Cardiac muscle cell (in vitro differentiated cells and primary cell): ENCODE measurements around the gene SETSIP. TPM values are rescaled to one million over a fixed set of nuclear protein-coding genes. Genes with fewer than 3 reads are reported as not detected.

Source experiments
- DNase-seq, 2 donors: peaks; one replicate each; pipeline versions ENCODE4 v3.0.0 to v3.0.0-alpha.2; 2010 to 2017; ENCODE audit warnings: low read depth in 1 of 2, low spot score in 1 of 2
- H3K27ac ChIP-seq: fragments of 200-600 bp; sonication (generic); 2 replicates; pipeline ENCODE4 v1.5.1; 2016
- H3K27me3 ChIP-seq: fragments of 200-600 bp; sonication (generic); 2 replicates; pipeline ENCODE4 v1.6.0; 2016; ENCODE audit warnings: control low read depth
- H3K36me3 ChIP-seq: fragments of 200-600 bp; sonication (generic); 2 replicates; pipeline ENCODE4 v1.5.1; 2016; ENCODE audit warnings: control low read depth
- H3K4me1 ChIP-seq: fragments of 200-600 bp; sonication (generic); 2 replicates; pipeline ENCODE4 v1.8.1; 2017; ENCODE audit warnings: low read depth, mild to moderate bottlenecking, mixed run types
- H3K4me3 ChIP-seq: fragments of 200-600 bp; sonication (generic); 2 replicates; pipeline ENCODE4 v1.5.1; 2016; ENCODE audit warnings: mild to moderate bottlenecking
- H3K9me3 ChIP-seq: fragments of 200-600 bp; sonication (generic); 2 replicates; pipeline ENCODE4 v1.5.1; 2017; ENCODE audit warnings: low read depth, mild to moderate bottlenecking, control low read depth
- polyA plus RNA-seq: library from polyadenylated mRNA; unstranded; fragments of >200 nt; fragmentation: Nextera tagmentation; extraction: Ambion mirVana; gene quantifications from 2 replicates; pipeline ENCODE4 v1.2.1, GENCODE V29; 2016
- total RNA-seq: library from RNA; depleted of rRNA; stranded (reverse); fragments of >200 nt; gene quantifications from 2 replicates; pipeline ENCODE4 v1.2.3, GENCODE V29; 2016
- TF ChIP-seq, protein P1 (sequence below): IDR thresholded peaks from 2 replicates; pipeline ENCODE4 v1.5.1; 2012; ENCODE audit warnings: low read depth, mild to moderate bottlenecking, low read length

SETSIP gene
- total and polyA plus RNA-seq, 2 experiments from 2014 or later = not detected

DNA sequence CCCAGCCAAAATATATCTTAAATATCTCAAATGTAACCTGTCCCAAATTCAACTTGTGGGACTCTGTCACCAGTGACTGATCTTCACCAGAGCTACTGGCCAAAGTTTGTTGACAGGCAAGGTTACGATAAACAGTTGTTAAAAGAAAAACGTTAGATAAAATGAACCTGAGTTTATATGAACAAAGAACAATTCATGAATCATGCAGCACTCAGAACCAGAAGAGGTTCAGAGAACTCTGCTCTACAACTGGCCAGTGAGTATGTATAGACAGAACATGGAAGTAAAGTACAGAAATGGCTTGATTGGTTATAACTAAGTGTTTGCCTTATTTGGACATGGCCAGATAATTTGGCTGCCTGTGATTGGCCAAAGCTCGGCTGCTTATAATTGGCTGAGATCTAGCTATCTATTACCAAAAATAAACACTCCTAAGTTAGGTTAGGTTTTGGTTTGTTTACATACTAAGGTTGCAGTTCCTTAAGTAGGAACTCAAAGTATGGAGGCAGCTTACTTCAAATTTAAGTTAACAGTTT, 30.4 kb upstream of the SETSIP start:
- Histone ChIP-seq H3K27ac (no peak overlapping the region), H3K4me1 (no peaks in the 10 kb centered on the region), H3K36me3 (peaks cover 3% of the 10 kb centered on the region), H3K4me3 (no peak overlapping the region), H3K27me3 (no peaks in the 10 kb centered on the region), H3K9me3 (no peaks in the 10 kb centered on the region)
- TF ChIP-seq, protein P1, sequence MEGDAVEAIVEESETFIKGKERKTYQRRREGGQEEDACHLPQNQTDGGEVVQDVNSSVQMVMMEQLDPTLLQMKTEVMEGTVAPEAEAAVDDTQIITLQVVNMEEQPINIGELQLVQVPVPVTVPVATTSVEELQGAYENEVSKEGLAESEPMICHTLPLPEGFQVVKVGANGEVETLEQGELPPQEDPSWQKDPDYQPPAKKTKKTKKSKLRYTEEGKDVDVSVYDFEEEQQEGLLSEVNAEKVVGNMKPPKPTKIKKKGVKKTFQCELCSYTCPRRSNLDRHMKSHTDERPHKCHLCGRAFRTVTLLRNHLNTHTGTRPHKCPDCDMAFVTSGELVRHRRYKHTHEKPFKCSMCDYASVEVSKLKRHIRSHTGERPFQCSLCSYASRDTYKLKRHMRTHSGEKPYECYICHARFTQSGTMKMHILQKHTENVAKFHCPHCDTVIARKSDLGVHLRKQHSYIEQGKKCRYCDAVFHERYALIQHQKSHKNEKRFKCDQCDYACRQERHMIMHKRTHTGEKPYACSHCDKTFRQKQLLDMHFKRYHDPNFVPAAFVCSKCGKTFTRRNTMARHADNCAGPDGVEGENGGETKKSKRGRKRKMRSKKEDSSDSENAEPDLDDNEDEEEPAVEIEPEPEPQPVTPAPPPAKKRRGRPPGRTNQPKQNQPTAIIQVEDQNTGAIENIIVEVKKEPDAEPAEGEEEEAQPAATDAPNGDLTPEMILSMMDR = no peak
- DNase-seq = no peak

- TF ChIP-seq, protein P1 = no peak
- H3K9me3 ChIP-seq = no peaks in the 10 kb centered on the region
- H3K27me3 ChIP-seq = no peaks in the 10 kb centered on the region
Measured at GRCh38 chr1:92096317-92096716, 21.1 kb upstream of the SETSIP start.

DNA sequence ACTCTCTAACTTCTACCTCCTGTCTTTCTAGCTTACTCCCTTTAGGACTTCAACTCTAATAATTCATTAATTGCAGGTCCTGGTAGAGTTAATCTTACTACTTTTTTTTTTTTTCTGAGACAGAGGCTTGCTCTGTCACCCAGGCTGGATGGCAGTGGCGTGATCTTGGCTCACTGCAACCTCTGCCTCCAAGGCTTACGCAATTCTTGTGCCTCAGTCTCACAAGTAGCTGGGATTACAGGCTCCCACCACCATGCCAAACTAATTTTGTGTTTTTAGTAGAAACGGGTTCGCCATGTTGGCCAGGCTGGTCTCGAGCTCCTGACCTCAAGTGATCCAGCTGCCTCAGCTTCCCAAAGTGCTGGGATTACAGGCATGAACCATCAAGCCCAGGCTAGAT, 20.7 kb upstream of the SETSIP start:
- no peak for DNase-seq
- TF ChIP-seq, protein P1 = no peak
- H3K4me3 ChIP-seq = no peak overlapping the region
- H3K36me3 ChIP-seq = no peaks in the 10 kb centered on the region
- no peaks in the 10 kb centered on the region for H3K9me3 ChIP-seq
- H3K4me1 ChIP-seq = no peaks in the 10 kb centered on the region
- no peaks in the 10 kb centered on the region for H3K27me3 ChIP-seq
- no peak overlapping the region for H3K27ac ChIP-seq

More at GRCh38 chr1:92096317-92096716, 21.1 kb upstream of the SETSIP start:
- H3K27ac ChIP-seq = no peak overlapping the region
- no peak for DNase-seq
- no peaks in the 10 kb centered on the region for H3K4me1 ChIP-seq
- no peak overlapping the region for H3K4me3 ChIP-seq
- no peaks in the 10 kb centered on the region for H3K36me3 ChIP-seq

GRCh38 chr1:92094595-92094994, 19.4 kb upstream of the SETSIP start:
- Histone ChIP-seq H3K4me3 (no peak overlapping the region), H3K9me3 (no peaks in the 10 kb centered on the region), H3K4me1 (no peaks in the 10 kb centered on the region), H3K36me3 (no peaks in the 10 kb centered on the region), H3K27ac (no peak overlapping the region), H3K27me3 (no peaks in the 10 kb centered on the region)
- DNase-seq = no peak
- TF ChIP-seq, protein P1 = no peak

DNA sequence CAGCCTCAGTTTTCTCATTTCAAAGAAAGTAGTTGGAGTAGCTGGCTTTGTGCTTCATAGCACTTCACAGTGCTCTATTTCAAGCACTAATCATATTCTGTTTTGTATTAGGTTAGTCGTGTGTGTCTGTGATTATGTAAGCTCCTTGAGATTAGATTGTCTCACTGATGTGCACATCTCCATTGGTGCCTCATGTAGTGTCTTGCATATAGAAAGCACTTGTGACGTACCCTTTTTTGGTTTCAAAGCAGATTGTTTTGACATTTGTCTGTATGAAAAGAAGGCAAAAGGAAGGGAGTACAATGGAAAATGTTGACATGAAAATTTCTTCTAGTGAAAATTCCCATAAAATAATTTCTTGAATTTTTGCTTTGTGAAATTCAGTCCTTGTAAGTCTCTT, 18.9 kb upstream of the SETSIP start:
- DNase-seq = no peak
- Histone ChIP-seq H3K9me3 (no peaks in the 10 kb centered on the region), H3K36me3 (no peaks in the 10 kb centered on the region), H3K4me3 (no peak overlapping the region), H3K27me3 (no peaks in the 10 kb centered on the region), H3K4me1 (no peaks in the 10 kb centered on the region), H3K27ac (no peak overlapping the region)
- TF ChIP-seq, protein P1 = no peak
